DMS53 treated with DMSO at 0.1 percent for 48 hours (cell line): ENCODE measurements around the gene SERTAD1.
"Not testable (repeated sequence)": the region's sequence is repeated elsewhere in the genome, so short reads cannot be mapped to it uniquely, and the experiment has no call there.

Experiments
- DNase-seq: peaks from one replicate; lab custom pipeline; 2025; ENCODE audit not compliant: unreplicated experiment; lab: John Stamatoyannopoulos, UW

SERTAD1 gene

GRCh38 chr19:40452016-40452415, 26.2 kb upstream of the SERTAD1 start:
- no peak for DNase-seq

- DNase-seq: no peak
Observed at GRCh38 chr19:40450664-40451063, 24.9 kb upstream of the SERTAD1 start.

GRCh38 chr19:40449506-40449905, 23.7 kb upstream of the SERTAD1 start:
- no peak for DNase-seq

DNA sequence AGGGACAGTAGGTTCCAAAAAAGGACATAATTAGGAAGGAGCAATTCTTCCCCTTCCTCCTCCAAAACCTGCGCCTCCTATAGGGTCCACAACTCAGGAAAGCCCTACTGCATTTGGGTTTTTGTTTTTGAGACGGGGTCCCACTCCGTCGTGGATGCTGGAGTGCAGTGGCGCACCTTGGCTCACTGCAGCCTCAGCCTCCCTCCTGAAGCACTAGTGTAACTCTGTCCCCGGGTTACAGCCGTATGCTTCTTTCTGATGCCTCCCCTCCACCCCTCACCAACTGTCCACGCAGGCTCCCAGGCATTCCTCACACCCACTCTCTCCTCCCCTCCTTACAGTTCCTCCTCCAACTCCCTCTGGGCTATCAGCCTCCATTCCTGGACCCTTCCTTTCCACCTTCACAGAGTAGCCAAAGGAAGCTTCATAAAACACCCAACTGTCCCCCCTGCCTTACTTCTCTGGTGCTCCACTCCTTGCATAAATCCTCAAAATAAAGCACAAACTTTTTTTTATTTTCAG, 20.5 kb upstream of the SERTAD1 start:
- no peak for DNase-seq

GRCh38 chr19:40445780-40446262, 20.0 kb upstream of the SERTAD1 start:
- DNase-seq: peak; percentile 21

- DNase-seq: peak; percentile 90
Observed at GRCh38 chr19:40444825-40445312, 19.1 kb upstream of the SERTAD1 start.

GRCh38 chr19:40444000-40444824, 18.4 kb upstream of the SERTAD1 start, which contains the start of gene SERTAD3:
SERTAD3 (minus strand) TSS chr19:40444335; CDS start chr19:40442080, 2,255 bp downstream.
- peak; percentile 96 for DNase-seq

DNA sequence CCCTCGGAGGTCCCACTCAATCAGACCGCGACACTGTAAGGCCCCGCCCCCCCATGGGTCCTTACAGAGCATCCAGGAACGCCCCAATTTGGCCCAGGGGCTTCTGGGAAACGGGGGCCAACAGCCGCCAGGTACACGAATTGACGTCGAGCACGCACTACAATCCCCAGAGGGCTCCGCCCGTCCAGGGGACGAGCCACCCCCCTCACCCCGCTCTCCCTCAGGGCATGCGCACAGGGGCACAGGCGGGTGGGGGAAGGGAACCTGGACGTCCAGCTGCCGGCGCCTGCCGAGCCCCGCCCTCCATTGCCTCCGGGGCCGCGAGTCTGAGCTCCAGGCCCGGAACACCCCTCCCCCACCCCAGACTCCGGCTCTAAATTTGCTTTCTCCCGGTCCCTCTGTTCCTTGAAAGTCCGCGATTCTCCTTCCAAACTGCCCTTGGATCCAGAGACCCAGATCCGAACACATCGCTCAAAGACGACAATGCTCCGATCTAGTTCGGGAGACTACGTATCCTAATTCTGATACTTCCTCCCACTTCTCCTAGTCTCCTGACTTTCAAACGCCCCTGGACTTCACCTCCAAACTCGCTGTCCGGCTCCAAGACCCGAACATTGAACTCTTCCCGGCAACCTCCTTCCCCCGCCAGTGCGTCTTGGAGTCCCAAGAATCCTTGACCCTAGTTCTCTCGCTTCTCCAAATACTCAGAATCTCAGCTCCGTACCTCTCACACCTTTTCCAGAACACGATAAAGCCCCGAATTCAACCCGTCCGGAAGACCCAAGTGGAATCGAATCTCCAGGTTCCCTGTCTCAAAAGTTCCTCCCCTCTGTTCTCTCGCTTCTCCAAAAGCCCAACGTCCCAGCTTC, 17.6 kb upstream of the SERTAD1 start:
- peak; percentile 100 for DNase-seq

DNA sequence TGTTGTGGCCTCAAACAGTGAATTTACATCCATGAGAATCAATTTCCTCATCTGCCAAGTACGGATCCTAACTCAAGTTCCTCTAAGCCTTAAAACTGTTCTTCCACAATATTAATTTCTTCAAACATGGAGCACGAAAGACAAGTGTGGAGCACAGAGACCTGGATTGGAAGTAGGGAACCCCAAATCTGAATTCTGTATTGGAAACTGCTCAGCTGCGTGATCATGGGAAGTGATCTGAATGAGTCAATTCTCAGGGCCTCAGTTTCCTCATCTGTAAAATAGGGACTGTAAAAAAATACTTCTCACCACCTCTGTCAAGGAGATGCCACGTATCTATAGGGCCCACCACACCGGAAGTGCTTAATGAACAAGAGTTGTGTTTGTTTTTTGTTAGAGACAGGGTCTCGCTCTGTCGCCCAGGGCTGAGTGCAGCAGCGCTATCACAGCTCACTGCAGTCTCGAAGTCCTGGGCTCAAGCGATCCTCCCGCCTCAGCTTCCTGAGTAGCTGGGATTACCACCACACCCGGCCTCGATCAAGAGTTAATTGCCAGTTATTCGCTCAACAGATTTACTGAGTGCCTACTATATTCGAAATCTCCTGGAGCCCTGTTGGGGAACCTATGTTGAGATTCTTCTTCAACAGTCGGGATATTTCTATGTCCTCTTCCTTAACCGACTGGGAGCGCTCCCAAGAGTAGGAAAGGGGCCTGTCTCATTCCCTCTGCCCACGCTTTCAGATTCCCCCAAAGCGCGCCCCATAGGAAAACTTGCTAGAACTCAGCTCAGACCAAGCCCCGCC, 16.7 kb upstream of the SERTAD1 start:
- DNase-seq: no peak

GRCh38 chr19:40441719-40442253, 16.0 kb upstream of the SERTAD1 start:
- no peak for DNase-seq

GRCh38 chr19:40438284-40438683, 12.5 kb upstream of the SERTAD1 start:
- DNase-seq: no peak

GRCh38 chr19:40433391-40434216, 7.8 kb upstream of the SERTAD1 start:
- peak; percentile 91 for DNase-seq

GRCh38 chr19:40432760-40433159, 7.0 kb upstream of the SERTAD1 start:
- DNase-seq: not testable (repeated sequence)

- no peak for DNase-seq
Observed at GRCh38 chr19:40431698-40432097, 5.9 kb upstream of the SERTAD1 start.

DNA sequence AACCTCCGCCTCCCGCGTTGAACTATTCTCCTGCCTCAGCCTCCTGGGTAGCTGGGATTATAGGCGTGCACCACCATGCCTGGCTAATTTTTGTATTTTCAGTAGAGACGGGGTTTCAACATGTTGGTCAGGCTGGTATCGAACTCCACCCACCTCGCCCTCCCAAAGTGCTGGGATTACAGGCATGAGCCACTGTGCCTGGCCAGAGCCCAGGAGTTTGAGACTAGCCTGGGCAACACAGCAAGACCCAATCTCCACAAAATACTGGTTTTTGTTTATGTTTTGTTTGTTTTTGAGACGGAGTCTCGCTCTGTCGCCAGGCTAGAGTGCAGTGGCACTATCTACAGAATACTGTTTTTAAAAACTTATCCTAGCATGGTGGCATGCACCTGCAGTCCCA, 4.5 kb upstream of the SERTAD1 start:
- not testable (repeated sequence) for DNase-seq

GRCh38 chr19:40428197-40428596, 2.4 kb upstream of the SERTAD1 start:
- not testable (repeated sequence) for DNase-seq

GRCh38 chr19:40424637-40425449, 949 bp downstream of the SERTAD1 start:
- no peak for DNase-seq

- no peak for DNase-seq
Observed at GRCh38 chr19:40423938-40424337, 1.9 kb downstream of the SERTAD1 start.
